Fibroblast of gingiva (primary cell): Measurements from ENCODE around the gene FRMD4A.
"Not testable (repeated sequence)": the region's sequence is repeated elsewhere in the genome, so short reads cannot be mapped to it uniquely, and the experiment has no call there.

ENCODE experiments used
- DNase-seq: peaks from one replicate; pipeline ENCODE4 v3.0.0-alpha.2; 2011; ENCODE audit warnings: low read depth

FRMD4A gene

GRCh38 chr10:14099885-14100284, 230.8 kb downstream of the FRMD4A start:
- no peak for DNase-seq

- DNase-seq, result peak; percentile 38
Measured at GRCh38 chr10:14093730-14094484, 236.8 kb downstream of the FRMD4A start.

- DNase-seq, result no peak
Measured at GRCh38 chr10:14092799-14093198, 237.9 kb downstream of the FRMD4A start.

GRCh38 chr10:14089556-14090292, 241.0 kb downstream of the FRMD4A start:
- no peak for DNase-seq

- no peak for DNase-seq
Measured at GRCh38 chr10:14087566-14087965, 243.2 kb downstream of the FRMD4A start.

- DNase-seq, result no peak
Measured at GRCh38 chr10:14086596-14086995, 244.1 kb downstream of the FRMD4A start.

- no peak for DNase-seq
Measured at GRCh38 chr10:14084875-14085274, 245.8 kb downstream of the FRMD4A start.

GRCh38 chr10:14080795-14081194, 249.9 kb downstream of the FRMD4A start:
- no peak for DNase-seq

GRCh38 chr10:14077430-14077829, 253.3 kb downstream of the FRMD4A start:
- no peak for DNase-seq

GRCh38 chr10:14074062-14074884, 256.5 kb downstream of the FRMD4A start:
- peak; percentile 100 for DNase-seq

- DNase-seq, result no peak
Measured at GRCh38 chr10:14072541-14072940, 258.2 kb downstream of the FRMD4A start.

- no peak for DNase-seq
Measured at GRCh38 chr10:14071956-14072355, 258.8 kb downstream of the FRMD4A start.

- no peak for DNase-seq
Measured at GRCh38 chr10:14068601-14069250, 262.0 kb downstream of the FRMD4A start.

GRCh38 chr10:14067638-14068037, 263.1 kb downstream of the FRMD4A start:
- not testable (repeated sequence) for DNase-seq

GRCh38 chr10:14066106-14066505, 264.6 kb downstream of the FRMD4A start:
- DNase-seq, result no peak

- peak; percentile 85 for DNase-seq
Measured at GRCh38 chr10:14063531-14064285, 267.0 kb downstream of the FRMD4A start.

GRCh38 chr10:14062528-14063260, 268.0 kb downstream of the FRMD4A start:
- DNase-seq, result peak; percentile 61

GRCh38 chr10:14060320-14061070, 270.2 kb downstream of the FRMD4A start:
- DNase-seq, result peak; percentile 46

GRCh38 chr10:14056610-14057332, 274.0 kb downstream of the FRMD4A start:
- DNase-seq, result peak; percentile 97
